ENCODE data around the gene TRIM47.
"Not testable (repeated sequence)": the region's sequence is repeated elsewhere in the genome, so short reads cannot be mapped to it uniquely, and the experiment has no call there.

Gene TRIM47

DNA sequence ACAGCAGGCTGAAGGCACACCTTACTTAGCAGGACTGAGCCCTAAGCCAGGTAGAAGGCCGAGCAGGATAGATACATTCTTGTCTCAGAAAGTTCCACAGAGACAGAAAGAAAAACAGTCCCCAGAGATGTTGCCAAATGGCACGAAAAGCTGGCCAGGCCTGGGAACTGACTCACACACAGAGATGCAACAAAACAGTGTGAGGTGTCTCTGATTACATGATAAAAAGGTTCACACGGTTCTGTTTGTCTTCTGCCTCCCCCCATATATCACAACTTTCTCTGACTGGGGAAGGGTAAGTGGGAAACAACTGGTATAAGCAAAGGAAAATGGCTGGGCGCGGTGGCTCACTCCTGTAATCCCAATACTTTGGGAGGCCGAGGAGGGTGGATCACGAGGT lies 24.9 kb downstream of the TRIM47 start:
- H3K9ac ChIP-seq (ENCODE audit: low read length), result no peak overlapping the region

DNA sequence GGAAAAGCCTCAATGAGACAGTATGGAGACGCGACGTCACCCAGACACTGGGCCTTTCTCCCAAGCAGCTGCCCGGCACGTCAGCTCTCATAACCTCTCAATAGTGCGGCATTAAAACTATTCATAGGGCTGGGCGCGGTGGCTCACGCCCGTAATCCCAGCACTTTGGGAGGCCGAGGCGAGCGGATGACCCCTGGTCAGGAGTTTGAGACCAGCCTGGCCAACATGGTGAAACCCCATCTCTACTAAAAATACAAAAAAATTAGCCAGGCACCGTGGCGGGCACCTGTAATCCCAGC lies 26.7 kb downstream of the TRIM47 start:
- H3F3A ChIP-seq (ENCODE audit: insufficient read depth, low read length); H3K4me2 ChIP-seq (ENCODE audit: low read length); H3K27me3 ChIP-seq (ENCODE audit: insufficient read depth, low read length); H3K9ac ChIP-seq (ENCODE audit: low read length); H3K27ac ChIP-seq (ENCODE audit: low read depth, low read length, poor library complexity, severe bottlenecking); H3K9me3 ChIP-seq (ENCODE audit: low read length); H3K79me2 ChIP-seq (ENCODE audit: insufficient read depth, low read length); H4K20me1 ChIP-seq (ENCODE audit: insufficient read depth, low read length); H2AFZ ChIP-seq (ENCODE audit: low read length); H3K4me3 ChIP-seq (ENCODE audit: low read depth, low read length, poor library complexity, severe bottlenecking); H3K9me2 ChIP-seq (ENCODE audit: low read depth, low read length): not testable (repeated sequence)
- peaks cover 15% of the 10 kb centered on the region for H3K4me1 ChIP-seq (ENCODE audit: insufficient read depth, low read length, severe bottlenecking)
- peaks cover 43% of the 10 kb centered on the region; the same call in 1 of the 2 replicates for H3K36me3 ChIP-seq (ENCODE audit: insufficient read depth, low read length)

More for the DNA sequence above, 24.9 kb downstream of the TRIM47 start:
- TF ChIP-seq, protein P1, sequence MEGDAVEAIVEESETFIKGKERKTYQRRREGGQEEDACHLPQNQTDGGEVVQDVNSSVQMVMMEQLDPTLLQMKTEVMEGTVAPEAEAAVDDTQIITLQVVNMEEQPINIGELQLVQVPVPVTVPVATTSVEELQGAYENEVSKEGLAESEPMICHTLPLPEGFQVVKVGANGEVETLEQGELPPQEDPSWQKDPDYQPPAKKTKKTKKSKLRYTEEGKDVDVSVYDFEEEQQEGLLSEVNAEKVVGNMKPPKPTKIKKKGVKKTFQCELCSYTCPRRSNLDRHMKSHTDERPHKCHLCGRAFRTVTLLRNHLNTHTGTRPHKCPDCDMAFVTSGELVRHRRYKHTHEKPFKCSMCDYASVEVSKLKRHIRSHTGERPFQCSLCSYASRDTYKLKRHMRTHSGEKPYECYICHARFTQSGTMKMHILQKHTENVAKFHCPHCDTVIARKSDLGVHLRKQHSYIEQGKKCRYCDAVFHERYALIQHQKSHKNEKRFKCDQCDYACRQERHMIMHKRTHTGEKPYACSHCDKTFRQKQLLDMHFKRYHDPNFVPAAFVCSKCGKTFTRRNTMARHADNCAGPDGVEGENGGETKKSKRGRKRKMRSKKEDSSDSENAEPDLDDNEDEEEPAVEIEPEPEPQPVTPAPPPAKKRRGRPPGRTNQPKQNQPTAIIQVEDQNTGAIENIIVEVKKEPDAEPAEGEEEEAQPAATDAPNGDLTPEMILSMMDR (IDR thresholded peaks at IDR 0.05; ENCODE audit: low read length), result no peak
- no peak for TF ChIP-seq EZH2 (IDR thresholded peaks at IDR 0.05; ENCODE audit: borderline replicate concordance, low read length)
- Histone ChIP-seq H3K27ac (ENCODE audit: low read depth, low read length, poor library complexity, severe bottlenecking) (no peak overlapping the region), H2AFZ (ENCODE audit: low read length) (no peak overlapping the region), H3K4me2 (ENCODE audit: low read length) (no peak overlapping the region), H3F3A (ENCODE audit: insufficient read depth, low read length) (no peaks in the 10 kb centered on the region), H3K36me3 (ENCODE audit: insufficient read depth, low read length) (peaks cover 27% of the 10 kb centered on the region; the same call in 1 of the 2 replicates), H3K27me3 (ENCODE audit: insufficient read depth, low read length) (no peaks in the 10 kb centered on the region), H4K20me1 (ENCODE audit: insufficient read depth, low read length) (no peaks in the 10 kb centered on the region), H3K79me2 (ENCODE audit: insufficient read depth, low read length) (no peaks in the 10 kb centered on the region), H3K9me3 (ENCODE audit: low read length) (no peaks in the 10 kb centered on the region), H3K4me3 (ENCODE audit: low read depth, low read length, poor library complexity, severe bottlenecking) (no peak overlapping the region), H3K4me1 (ENCODE audit: insufficient read depth, low read length, severe bottlenecking) (peaks cover 26% of the 10 kb centered on the region), H3K9me2 (ENCODE audit: low read depth, low read length) (no peaks in the 10 kb centered on the region)

DNA sequence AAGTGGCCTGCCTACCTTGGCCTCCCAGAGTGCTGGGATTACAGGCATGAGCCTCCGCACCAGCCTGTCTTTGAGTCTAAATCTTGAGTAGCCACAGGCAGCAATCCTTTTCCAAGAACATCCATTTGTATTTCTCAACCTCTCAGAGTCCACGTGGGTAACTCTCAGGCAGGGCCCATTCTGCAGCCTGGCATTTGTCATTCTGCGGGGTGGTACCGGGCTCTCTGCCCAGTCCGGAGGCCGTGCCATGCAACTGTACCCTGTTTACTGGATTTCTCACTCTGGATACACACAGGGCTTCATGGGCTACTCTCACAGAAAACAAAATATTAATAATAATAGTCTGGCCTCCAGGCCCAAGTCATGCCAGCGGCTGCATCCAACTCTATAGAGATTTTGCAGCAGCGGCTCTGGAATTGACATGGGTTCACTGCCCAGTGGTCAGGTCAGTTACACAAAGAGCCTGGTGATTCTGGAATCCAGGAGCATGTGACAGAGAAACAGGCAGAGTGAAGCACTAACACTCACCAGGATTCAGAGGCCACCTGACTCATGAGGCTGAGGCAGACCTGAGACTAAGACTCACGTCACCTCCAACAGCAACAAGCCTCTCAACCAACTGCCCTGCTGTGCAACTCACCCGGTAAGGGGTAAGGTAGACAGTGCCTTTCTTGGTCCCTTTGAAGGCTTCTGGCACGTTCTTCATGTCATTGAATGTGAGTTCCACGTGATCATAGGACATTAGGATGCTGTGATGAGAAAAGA lies 27.3 kb downstream of the TRIM47 start:
- H3K4me3 ChIP-seq (ENCODE audit: low read depth, low read length, poor library complexity, severe bottlenecking), result no peak overlapping the region
- H3K4me2 ChIP-seq (ENCODE audit: low read length), result no peak overlapping the region
- no peaks in the 10 kb centered on the region for H3K27me3 ChIP-seq (ENCODE audit: insufficient read depth, low read length)
- no peak overlapping the region for H3K9ac ChIP-seq (ENCODE audit: low read length)
- no peaks in the 10 kb centered on the region for H4K20me1 ChIP-seq (ENCODE audit: insufficient read depth, low read length)
- peaks cover 48% of the 10 kb centered on the region; the same call in 1 of the 2 replicates for H3K36me3 ChIP-seq (ENCODE audit: insufficient read depth, low read length)
- no peak overlapping the region for H2AFZ ChIP-seq (ENCODE audit: low read length)
- peaks cover 10% of the 10 kb centered on the region for H3K4me1 ChIP-seq (ENCODE audit: insufficient read depth, low read length, severe bottlenecking)
- no peaks in the 10 kb centered on the region for H3F3A ChIP-seq (ENCODE audit: insufficient read depth, low read length)
- H3K27ac ChIP-seq (ENCODE audit: low read depth, low read length, poor library complexity, severe bottlenecking), result no peak overlapping the region
- no peaks in the 10 kb centered on the region for H3K79me2 ChIP-seq (ENCODE audit: insufficient read depth, low read length)
- H3K9me2 ChIP-seq (ENCODE audit: low read depth, low read length), result no peaks in the 10 kb centered on the region
- TF ChIP-seq, protein P1 (IDR thresholded peaks at IDR 0.05; ENCODE audit: low read length), result no peak
- no peak for TF ChIP-seq EZH2 (IDR thresholded peaks at IDR 0.05; ENCODE audit: borderline replicate concordance, low read length)
- no peaks in the 10 kb centered on the region for H3K9me3 ChIP-seq (ENCODE audit: low read length)

DNA sequence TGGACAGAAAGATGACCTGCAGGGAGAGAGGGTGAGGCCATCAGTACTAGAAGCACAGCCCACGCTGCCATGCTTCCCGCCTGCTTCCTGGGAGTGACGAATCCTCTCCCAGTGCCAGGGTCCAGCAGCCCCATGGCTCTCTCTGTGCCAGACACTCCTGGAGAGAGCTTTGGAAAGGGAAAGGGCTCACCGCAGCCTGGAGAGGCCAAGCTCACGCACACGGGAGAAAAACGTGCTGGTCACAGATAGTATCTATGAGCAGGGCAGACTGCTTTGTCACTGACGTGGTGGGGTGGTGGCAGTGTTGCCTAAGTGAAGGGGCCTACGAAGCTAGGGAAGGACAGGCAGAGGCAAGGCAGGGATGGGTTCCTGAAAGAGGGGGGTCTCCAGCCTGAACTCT lies 28.7 kb downstream of the TRIM47 start:
- H4K20me1 ChIP-seq (ENCODE audit: insufficient read depth, low read length), result no peaks in the 10 kb centered on the region
- no peak overlapping the region for H3K9ac ChIP-seq (ENCODE audit: low read length)
- H3K4me2 ChIP-seq (ENCODE audit: low read length), result no peak overlapping the region
- no peaks in the 10 kb centered on the region for H3K27me3 ChIP-seq (ENCODE audit: insufficient read depth, low read length)
- H3K9me2 ChIP-seq (ENCODE audit: low read depth, low read length), result no peaks in the 10 kb centered on the region
- H3K9me3 ChIP-seq (ENCODE audit: low read length), result no peaks in the 10 kb centered on the region
- peaks cover 53% of the 10 kb centered on the region; the same call in 1 of the 2 replicates for H3K36me3 ChIP-seq (ENCODE audit: insufficient read depth, low read length)
- no peak overlapping the region for H2AFZ ChIP-seq (ENCODE audit: low read length)
- H3K79me2 ChIP-seq (ENCODE audit: insufficient read depth, low read length), result no peaks in the 10 kb centered on the region
- no peaks in the 10 kb centered on the region for H3F3A ChIP-seq (ENCODE audit: insufficient read depth, low read length)
- TF ChIP-seq, protein P1 (IDR thresholded peaks at IDR 0.05; ENCODE audit: low read length), result no peak
- no peak for TF ChIP-seq EZH2 (IDR thresholded peaks at IDR 0.05; ENCODE audit: borderline replicate concordance, low read length)
- H3K4me3 ChIP-seq (ENCODE audit: low read depth, low read length, poor library complexity, severe bottlenecking), result no peak overlapping the region
- H3K4me1 ChIP-seq (ENCODE audit: insufficient read depth, low read length, severe bottlenecking), result peaks cover 15% of the 10 kb centered on the region
- no peak overlapping the region for H3K27ac ChIP-seq (ENCODE audit: low read depth, low read length, poor library complexity, severe bottlenecking)
